ENCODE measurements around the gene ANXA10. TPM values are rescaled to one million over a fixed set of nuclear protein-coding genes. Genes with fewer than 3 reads are reported as not detected.

Gene ANXA10
- total and polyA plus RNA-seq, 12 donors, result not detected

GRCh38 chr4:168098248-168098717 is 5.9 kb downstream of the ANXA10 start:
- ATAC-seq (no peak), DNase-seq (no peak)
- TF ChIP-seq CTCF (IDR thresholded peaks at IDR 0.05), result no peak
- no peak overlapping the region for H3K27ac ChIP-seq
- 49 to 63% methylated on average over 1 of the region's 1 CpG for WGBS, 2 donors
- H3K4me1 ChIP-seq, result no peaks in the 10 kb centered on the region
- H3K27me3 ChIP-seq, result no peaks in the 10 kb centered on the region
- intact Hi-C loops (cut with DNase I), result no loop called here
- no peaks in the 10 kb centered on the region for H3K36me3 ChIP-seq
- no peak overlapping the region for H3K4me3 ChIP-seq
- no peaks in the 10 kb centered on the region for H3K9me3 ChIP-seq

GRCh38 chr4:168099195-168099594 is 6.9 kb downstream of the ANXA10 start:
- no peak for TF ChIP-seq CTCF (IDR thresholded peaks at IDR 0.05)
- 92 to 94% methylated on average over 3 of the region's 3 CpGs for WGBS, 2 donors
- Histone ChIP-seq H3K36me3 (no peaks in the 10 kb centered on the region), H3K4me3 (no peak overlapping the region), H3K4me1 (no peaks in the 10 kb centered on the region), H3K27me3 (no peaks in the 10 kb centered on the region), H3K9me3 (no peaks in the 10 kb centered on the region), H3K27ac (no peak overlapping the region)
- ATAC-seq (no peak), DNase-seq (no peak)
- intact Hi-C loops (cut with DNase I), result no loop called here

GRCh38 chr4:168101026-168101425 is 8.7 kb downstream of the ANXA10 start:
- peaks cover 0 to 4% (median 0%) of the 10 kb centered on the region in 11 donors for H3K9me3 ChIP-seq
- H3K4me3 ChIP-seq, result no peak overlapping the region
- intact Hi-C loops (cut with DNase I), result no loop called here
- WGBS, 2 donors, result 87 to 97% methylated on average over 1 of the region's 1 CpG
- DNase-seq (no peak), ATAC-seq (no peak)
- H3K27me3 ChIP-seq, result no peaks in the 10 kb centered on the region
- H3K36me3 ChIP-seq, result no peaks in the 10 kb centered on the region
- no peaks in the 10 kb centered on the region for H3K4me1 ChIP-seq
- TF ChIP-seq CTCF (IDR thresholded peaks at IDR 0.05), result no peak
- no peak overlapping the region for H3K27ac ChIP-seq

GRCh38 chr4:168102403-168102802 is 10.1 kb downstream of the ANXA10 start:
- no peak for TF ChIP-seq CTCF (IDR thresholded peaks at IDR 0.05)
- ATAC-seq (no peak), DNase-seq (no peak)
- no peak overlapping the region for H3K27ac ChIP-seq
- intact Hi-C loops (cut with DNase I), result no loop called here
- no peaks in the 10 kb centered on the region for H3K4me1 ChIP-seq
- H3K4me3 ChIP-seq, result no peak overlapping the region
- WGBS, 2 donors, result 84 to 88% methylated on average over 3 of the region's 3 CpGs
- H3K9me3 ChIP-seq, result peaks cover 0 to 4% (median 0%) of the 10 kb centered on the region in 11 donors
- no peaks in the 10 kb centered on the region for H3K36me3 ChIP-seq
- H3K27me3 ChIP-seq, result no peaks in the 10 kb centered on the region
